ENCODE data around the gene RPL26.

GRCh38 chr17:8369944-8370343 is 13.0 kb downstream of the RPL26 start:
- TF ChIP-seq ZNF70 (CRISPR knock-in tag; IDR thresholded peaks at IDR 0.05): no peak
- no peak for TF ChIP-seq CSDC2 (CRISPR knock-in tag; IDR thresholded peaks at IDR 0.05)
- TF ChIP-seq, protein P1, sequence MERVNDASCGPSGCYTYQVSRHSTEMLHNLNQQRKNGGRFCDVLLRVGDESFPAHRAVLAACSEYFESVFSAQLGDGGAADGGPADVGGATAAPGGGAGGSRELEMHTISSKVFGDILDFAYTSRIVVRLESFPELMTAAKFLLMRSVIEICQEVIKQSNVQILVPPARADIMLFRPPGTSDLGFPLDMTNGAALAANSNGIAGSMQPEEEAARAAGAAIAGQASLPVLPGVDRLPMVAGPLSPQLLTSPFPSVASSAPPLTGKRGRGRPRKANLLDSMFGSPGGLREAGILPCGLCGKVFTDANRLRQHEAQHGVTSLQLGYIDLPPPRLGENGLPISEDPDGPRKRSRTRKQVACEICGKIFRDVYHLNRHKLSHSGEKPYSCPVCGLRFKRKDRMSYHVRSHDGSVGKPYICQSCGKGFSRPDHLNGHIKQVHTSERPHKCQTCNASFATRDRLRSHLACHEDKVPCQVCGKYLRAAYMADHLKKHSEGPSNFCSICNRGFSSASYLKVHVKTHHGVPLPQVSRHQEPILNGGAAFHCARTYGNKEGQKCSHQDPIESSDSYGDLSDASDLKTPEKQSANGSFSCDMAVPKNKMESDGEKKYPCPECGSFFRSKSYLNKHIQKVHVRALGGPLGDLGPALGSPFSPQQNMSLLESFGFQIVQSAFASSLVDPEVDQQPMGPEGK (CRISPR knock-in tag; IDR thresholded peaks at IDR 0.05; ENCODE audit: borderline replicate concordance): no peak
- TF ChIP-seq TOX (CRISPR knock-in tag; IDR thresholded peaks at IDR 0.05; ENCODE audit: borderline replicate concordance): no peak
- TF ChIP-seq CSRNP3 (CRISPR knock-in tag; IDR thresholded peaks at IDR 0.05): no peak

Measured in SK-N-SH treated with all-trans-retinoic acid at 6 μM for 48 hours (cell line).